ENCODE results near the gene CSF1.

The CSF1 gene

DNA sequence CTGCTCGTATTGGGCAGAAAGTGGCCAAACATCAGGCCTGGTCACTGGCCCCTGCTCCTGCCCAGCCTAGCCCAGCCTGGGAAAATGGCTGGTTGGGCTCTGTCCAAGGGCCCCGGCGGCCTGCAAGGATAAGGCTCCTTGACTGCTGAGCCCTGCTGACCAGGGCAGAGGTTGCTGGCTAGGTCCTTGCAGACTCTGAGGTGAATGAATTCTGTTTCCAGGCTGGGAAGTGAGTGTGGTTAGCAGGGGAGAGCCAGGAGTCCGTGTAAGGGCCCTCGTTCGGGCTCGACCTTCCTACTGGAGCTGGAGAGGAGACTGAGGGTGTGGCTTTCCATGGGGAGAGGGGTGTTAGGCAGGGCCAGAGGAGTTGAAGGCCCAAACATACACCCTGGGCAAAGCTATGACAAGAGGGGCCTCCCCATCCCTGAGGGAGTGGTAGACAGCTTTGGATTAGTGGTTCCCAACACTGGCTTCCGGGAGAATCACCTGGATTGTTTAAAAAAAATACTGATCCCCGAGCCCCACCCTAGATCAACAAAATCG lies 20.6 kb downstream of the CSF1 start:
- H3K4me3 ChIP-seq (ENCODE audit: low read length) = no peak overlapping the region
- TF ChIP-seq, protein P1, sequence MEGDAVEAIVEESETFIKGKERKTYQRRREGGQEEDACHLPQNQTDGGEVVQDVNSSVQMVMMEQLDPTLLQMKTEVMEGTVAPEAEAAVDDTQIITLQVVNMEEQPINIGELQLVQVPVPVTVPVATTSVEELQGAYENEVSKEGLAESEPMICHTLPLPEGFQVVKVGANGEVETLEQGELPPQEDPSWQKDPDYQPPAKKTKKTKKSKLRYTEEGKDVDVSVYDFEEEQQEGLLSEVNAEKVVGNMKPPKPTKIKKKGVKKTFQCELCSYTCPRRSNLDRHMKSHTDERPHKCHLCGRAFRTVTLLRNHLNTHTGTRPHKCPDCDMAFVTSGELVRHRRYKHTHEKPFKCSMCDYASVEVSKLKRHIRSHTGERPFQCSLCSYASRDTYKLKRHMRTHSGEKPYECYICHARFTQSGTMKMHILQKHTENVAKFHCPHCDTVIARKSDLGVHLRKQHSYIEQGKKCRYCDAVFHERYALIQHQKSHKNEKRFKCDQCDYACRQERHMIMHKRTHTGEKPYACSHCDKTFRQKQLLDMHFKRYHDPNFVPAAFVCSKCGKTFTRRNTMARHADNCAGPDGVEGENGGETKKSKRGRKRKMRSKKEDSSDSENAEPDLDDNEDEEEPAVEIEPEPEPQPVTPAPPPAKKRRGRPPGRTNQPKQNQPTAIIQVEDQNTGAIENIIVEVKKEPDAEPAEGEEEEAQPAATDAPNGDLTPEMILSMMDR (IDR thresholded peaks at IDR 0.05; ENCODE audit: insufficient read depth, low read depth, low read length, missing control alignments) = no peak
- no peak for DNase-seq (ENCODE audit: low read depth)

DNA sequence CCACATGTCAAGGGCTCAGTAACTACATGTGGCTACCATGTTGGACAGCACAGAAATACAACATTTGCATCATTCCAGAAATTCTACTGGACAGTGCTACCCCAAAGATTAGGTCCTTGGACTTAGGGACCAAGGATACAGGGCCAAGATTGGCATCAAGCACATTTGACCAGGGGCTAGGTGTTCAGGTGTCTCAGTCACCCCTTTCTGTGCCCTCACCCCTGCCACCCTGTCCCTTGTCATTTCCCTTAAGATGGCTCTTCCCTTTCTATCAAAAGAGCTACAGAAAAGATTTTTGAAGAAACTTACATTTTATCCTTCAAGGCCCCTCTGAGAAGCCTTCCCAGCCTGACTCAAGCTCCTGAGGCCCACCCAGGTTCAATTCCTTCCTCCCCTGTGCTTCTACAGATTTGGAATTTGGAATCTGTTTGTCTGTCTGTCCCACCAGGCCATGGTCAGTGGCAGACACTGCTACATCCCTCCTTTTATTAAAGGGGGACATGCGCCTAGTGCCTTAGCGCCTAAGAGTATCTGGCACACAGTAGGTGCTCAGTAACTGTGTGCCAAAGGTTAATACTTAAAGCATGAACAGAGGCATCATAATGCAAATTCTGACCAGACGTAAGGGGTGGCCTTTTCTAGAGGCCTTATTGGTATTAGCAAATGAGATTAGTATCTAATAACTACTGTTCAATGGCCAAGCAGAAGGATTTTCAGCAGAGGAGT lies 21.4 kb downstream of the CSF1 start:
- no peak for DNase-seq (ENCODE audit: low read depth)
- no peak overlapping the region for H3K4me3 ChIP-seq (ENCODE audit: low read length)
- TF ChIP-seq, protein P1 (IDR thresholded peaks at IDR 0.05; ENCODE audit: insufficient read depth, low read depth, low read length, missing control alignments) = no peak

DNA sequence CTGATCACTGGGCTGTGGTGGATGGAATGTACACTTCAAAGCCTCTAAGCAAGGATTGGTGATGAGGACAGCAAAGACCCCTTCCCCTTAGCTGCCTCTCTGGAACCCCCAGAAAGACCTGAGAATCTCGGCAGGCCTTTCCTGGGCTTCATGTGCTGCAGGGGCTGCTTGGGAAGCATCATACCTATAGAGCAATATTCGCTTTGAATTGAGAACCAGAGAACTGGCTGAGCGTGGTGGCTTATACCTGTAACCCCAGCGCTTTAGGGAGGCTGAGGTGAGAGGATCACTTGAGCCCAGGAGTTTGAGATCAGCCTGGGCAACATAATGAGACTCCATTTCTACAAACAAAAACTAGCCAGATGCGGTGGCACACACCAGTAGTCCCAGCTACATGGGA lies 22.0 kb downstream of the CSF1 start:
- no peak overlapping the region for H3K4me3 ChIP-seq (ENCODE audit: low read length)
- TF ChIP-seq, protein P1 (IDR thresholded peaks at IDR 0.05; ENCODE audit: insufficient read depth, low read depth, low read length, missing control alignments) = no peak
- DNase-seq (ENCODE audit: low read depth) = no peak

DNA sequence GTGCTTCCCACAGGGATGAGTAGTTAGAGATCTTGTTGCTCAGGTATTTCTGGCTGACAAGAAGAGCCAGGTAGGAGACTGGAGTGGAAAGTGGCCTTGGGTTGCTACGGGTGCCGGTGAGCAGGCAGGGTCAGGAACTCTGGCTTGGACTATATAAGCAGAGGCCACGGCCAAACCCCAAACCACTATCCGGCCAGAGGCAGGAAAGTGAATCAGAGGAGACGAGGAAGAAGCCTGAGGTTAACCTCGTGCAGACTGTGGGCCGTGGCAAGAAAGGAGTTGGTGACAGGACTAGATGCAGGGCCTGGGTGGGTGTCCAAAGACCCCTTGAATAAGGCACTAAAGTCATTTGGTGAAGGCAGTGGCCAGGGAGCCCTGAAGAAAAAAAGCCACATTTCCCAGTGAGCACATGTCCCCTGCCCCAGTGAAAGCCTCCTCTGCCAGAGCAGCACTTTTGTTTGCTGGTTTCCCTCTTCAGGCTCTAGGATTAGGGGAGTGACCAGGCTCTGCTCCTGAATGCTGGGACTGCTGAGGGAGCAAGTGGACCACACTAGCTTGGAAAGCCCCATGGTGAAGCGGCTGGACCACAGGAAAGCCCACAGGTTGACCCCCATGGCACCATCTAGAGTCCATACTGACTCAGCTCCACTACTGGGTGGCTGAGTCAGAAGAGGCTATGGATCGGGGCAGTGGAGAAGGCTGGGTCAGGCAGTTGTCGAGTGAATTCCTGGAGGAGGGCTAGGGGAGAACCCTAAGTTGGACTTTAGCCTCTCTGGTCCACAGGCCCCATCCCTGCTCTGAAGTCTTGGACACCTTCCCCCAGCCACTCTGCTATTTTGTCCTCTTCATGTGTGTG lies 23.4 kb downstream of the CSF1 start:
- H3K4me3 ChIP-seq (ENCODE audit: low read length) = no peak overlapping the region
- TF ChIP-seq, protein P1 (IDR thresholded peaks at IDR 0.05; ENCODE audit: insufficient read depth, low read depth, low read length, missing control alignments) = no peak
- no peak for DNase-seq (ENCODE audit: low read depth)

DNA sequence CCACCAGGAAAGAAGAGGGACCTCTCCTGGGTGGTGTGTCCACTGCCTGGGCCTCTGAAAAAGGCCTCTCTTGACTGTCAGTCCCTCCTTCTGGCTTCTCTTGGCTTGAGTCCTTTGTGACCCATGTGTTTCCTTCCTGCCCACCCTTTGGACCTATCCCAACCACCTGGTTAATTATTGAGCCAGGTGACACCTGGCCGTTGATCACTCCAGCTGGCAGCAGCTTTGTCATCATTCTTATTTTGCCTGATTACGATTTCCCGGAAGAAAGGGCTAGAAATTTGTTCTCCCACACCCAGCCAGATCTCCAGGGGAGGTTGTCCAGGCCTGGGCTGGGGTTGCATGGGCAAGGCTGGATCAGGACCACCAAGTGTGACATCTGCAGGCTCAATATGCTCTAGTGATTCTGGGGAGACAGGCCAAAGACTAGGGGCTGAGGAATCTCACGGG lies 24.8 kb downstream of the CSF1 start:
- no peak for DNase-seq (ENCODE audit: low read depth)
- no peak overlapping the region for H3K4me3 ChIP-seq (ENCODE audit: low read length)
- TF ChIP-seq, protein P1 (IDR thresholded peaks at IDR 0.05; ENCODE audit: insufficient read depth, low read depth, low read length, missing control alignments) = no peak

DNA sequence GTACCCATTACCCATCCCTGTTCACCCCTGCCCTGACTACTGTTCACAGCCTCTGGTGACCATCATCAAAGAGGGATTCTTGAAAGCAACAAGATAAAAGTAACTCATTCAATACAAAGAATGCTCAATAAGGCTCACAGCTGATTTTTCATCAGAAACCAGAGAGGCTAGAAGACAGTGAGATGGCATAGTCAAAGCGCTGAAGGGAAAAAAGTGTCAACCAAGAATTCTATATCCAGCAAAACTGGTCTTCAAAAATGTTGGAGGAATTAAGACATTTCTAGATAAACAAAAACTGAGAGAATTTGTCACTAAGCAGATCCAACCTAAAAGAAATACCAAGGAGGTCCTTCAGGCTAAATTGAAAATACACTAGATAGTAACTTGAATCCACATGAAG lies 27.1 kb downstream of the CSF1 start:
- TF ChIP-seq, protein P1 (IDR thresholded peaks at IDR 0.05; ENCODE audit: insufficient read depth, low read depth, low read length, missing control alignments) = no peak
- no peak for DNase-seq (ENCODE audit: low read depth)
- H3K4me3 ChIP-seq (ENCODE audit: low read length) = no peak overlapping the region

Measured in epithelial cell of esophagus (primary cell).